K562 (cell line): ENCODE measurements around the gene ARV1. TPM values are rescaled to one million over a fixed set of nuclear protein-coding genes. Genes with fewer than 3 reads are reported as not detected.

Source experiments
- CBFA2T3 ChIP-seq: fragments of 450-650 bp; IDR thresholded peaks from 2 replicates; pipeline ENCODE4 v1.6.1; 2017
- CBFB ChIP-seq: sonication (generic); formaldehyde crosslinking; IDR thresholded peaks from 2 replicates; pipeline ENCODE4 v1.4.0; 2020; ENCODE audit warnings: mild to moderate bottlenecking, missing genetic modification reagents
- FOSL1 ChIP-seq: fragments of 200-800 bp; sonication (Bioruptor generic); conservative IDR thresholded peaks from 2 replicates; pipeline ENCODE4 v1.6.1; 2016; ENCODE audit warnings: missing genetic modification characterization, missing compliant biosample characterization
- HMG20A ChIP-seq: fragments of 450-650 bp; formaldehyde crosslinking; conservative IDR thresholded peaks from 2 replicates; pipeline ENCODE4 v1.4.0; 2020; ENCODE audit warnings: mild to moderate bottlenecking, mixed read lengths
- L3MBTL2 ChIP-seq: fragments of 450-650 bp; IDR thresholded peaks from 2 replicates; pipeline ENCODE4 v1.6.1; 2016; ENCODE audit warnings: mild to moderate bottlenecking, moderate library complexity
- NR2C1 ChIP-seq, 2 experiments: fragments of 450-650 bp; IDR thresholded peaks; 2 replicates each; pipeline ENCODE4 v1.6.1; 2017; ENCODE audit warnings: mild to moderate bottlenecking in 2 of 2, antibody characterized with exemption in 1 of 2, inconsistent platforms in 1 of 2, missing compliant biosample characterization in 1 of 2, missing genetic modification characterization in 1 of 2
- NR2C2 ChIP-seq, 2 experiments: fragments of 200-800 bp in 1 of 2; sonication (Bioruptor generic) in 1 of 2; sonication (generic) in 1 of 2; formaldehyde crosslinking in 1 of 2; IDR thresholded peaks; 2 replicates each; pipeline versions ENCODE4 v1.6.1 to v1.8.0; 2016 to 2022; ENCODE audit warnings: mild to moderate bottlenecking in 1 of 2, missing compliant biosample characterization in 1 of 2, missing genetic modification characterization in 1 of 2, missing genetic modification reagents in 1 of 2
- RB1 ChIP-seq: fragments of 450-650 bp; IDR thresholded peaks from 2 replicates; pipeline ENCODE4 v1.6.1; 2017; ENCODE audit warnings: low read depth, mild to moderate bottlenecking
- ZEB2 ChIP-seq: fragments of 450-650 bp; IDR thresholded peaks from 2 replicates; pipeline ENCODE4 v1.6.1; 2016
- polyA plus RNA-seq, 8 experiments: library from polyadenylated mRNA; depleted of rRNA in 4 of 8; stranded (reverse) in 5 of 8; unstranded in 3 of 8; fragments of >200 nt; fragmentation: Nextera tagmentation in 2 of 8; fragmentation: Illumina TruSeq in 1 of 8; extraction: Ambion mirVana in 2 of 8; extraction: Trizol in 1 of 8; gene quantifications; 2 replicates each; pipeline versions ENCODE4 v1.2.1 to v1.2.3, GENCODE V29; 2011 to 2014; ENCODE audit warnings: inconsistent platforms in 1 of 8, missing spikeins in 1 of 8
- total RNA-seq, 7 experiments: library from RNA; depleted of rRNA in 6 of 7; stranded (reverse); fragments of >200 nt in 6 of 7; fragmentation: Illumina TruSeq in 2 of 7; extraction: Trizol in 2 of 7; gene quantifications; 2 replicates each; pipeline versions ENCODE4 v1.2.1 to v1.2.3, GENCODE V29; 2011 to 2021; ENCODE audit warnings: low replicate concordance in 1 of 7
- TF ChIP-seq, protein P1 (sequence below): fragments of 150-350 bp; IDR thresholded peaks from 2 replicates; pipeline ENCODE4 v1.6.1; 2014; ENCODE audit warnings: low read depth, mild to moderate bottlenecking, low read length, borderline replicate concordance
- TF ChIP-seq, protein P2 (sequence below): fragments of 200-800 bp; sonication (Bioruptor generic); IDR thresholded peaks from 2 replicates; pipeline ENCODE4 v1.6.1; 2016; ENCODE audit warnings: missing genetic modification characterization, missing compliant biosample characterization
- TF ChIP-seq, protein P3 (sequence below): fragments of 250-450 bp; sonication (Bioruptor Pico); IDR thresholded peaks from 2 replicates; pipeline ENCODE4 v1.4.0; 2020; ENCODE audit warnings: mild to moderate bottlenecking, moderate library complexity
- TF ChIP-seq, protein P4 (sequence below), 2 experiments: fragments of 450-650 bp in 1 of 2; IDR thresholded peaks; 2 replicates each; pipeline ENCODE4 v1.6.1; 2011 to 2017; ENCODE audit warnings: low read depth in 2 of 2, antibody characterized with exemption in 1 of 2, borderline replicate concordance in 1 of 2, low read length in 1 of 2, mild to moderate bottlenecking in 1 of 2, mixed read lengths in 1 of 2; ENCODE audit not compliant: control insufficient read depth in 1 of 2

The ARV1 gene
- total and polyA plus RNA-seq, 9 of the 15 experiments (the other 6 are each of a cell fraction or from before 2014, with no cell fraction given) = 54.8 to 139 (median 74.0) TPM

DNA sequence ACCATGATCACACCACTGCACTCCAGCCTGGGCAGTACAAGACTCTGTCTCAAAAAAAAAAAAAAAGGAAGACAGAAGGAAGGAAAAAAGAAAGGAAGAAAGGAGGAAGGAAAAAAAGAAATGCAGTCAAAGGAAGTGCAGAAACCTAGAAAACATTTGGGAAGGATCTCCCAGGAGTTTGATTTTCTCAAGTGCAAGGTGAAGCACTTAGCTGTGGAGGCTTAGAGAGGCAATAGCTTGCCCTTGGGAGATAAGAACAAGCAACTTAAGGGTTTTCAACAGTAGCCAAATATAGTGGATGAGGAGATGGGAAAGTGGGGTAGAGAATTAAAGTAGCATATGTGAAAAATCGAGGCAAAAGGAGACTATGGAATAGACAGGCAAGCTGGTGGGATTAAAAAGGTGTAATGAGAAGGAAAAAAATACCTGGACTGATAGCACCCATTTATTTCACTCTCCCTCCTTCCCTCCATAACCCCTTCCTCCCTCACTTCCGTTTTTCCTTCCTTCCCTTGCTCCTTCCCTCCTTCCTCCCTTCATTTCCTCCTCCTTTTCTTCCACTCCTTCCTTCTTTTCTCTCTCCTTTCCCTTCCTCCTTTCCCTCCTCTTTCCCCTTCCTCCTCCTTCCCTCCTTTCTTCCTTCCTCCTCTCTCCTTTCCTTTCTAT, 68.0 kb downstream of the ARV1 start (continued):
- TF ChIP-seq, protein P1, sequence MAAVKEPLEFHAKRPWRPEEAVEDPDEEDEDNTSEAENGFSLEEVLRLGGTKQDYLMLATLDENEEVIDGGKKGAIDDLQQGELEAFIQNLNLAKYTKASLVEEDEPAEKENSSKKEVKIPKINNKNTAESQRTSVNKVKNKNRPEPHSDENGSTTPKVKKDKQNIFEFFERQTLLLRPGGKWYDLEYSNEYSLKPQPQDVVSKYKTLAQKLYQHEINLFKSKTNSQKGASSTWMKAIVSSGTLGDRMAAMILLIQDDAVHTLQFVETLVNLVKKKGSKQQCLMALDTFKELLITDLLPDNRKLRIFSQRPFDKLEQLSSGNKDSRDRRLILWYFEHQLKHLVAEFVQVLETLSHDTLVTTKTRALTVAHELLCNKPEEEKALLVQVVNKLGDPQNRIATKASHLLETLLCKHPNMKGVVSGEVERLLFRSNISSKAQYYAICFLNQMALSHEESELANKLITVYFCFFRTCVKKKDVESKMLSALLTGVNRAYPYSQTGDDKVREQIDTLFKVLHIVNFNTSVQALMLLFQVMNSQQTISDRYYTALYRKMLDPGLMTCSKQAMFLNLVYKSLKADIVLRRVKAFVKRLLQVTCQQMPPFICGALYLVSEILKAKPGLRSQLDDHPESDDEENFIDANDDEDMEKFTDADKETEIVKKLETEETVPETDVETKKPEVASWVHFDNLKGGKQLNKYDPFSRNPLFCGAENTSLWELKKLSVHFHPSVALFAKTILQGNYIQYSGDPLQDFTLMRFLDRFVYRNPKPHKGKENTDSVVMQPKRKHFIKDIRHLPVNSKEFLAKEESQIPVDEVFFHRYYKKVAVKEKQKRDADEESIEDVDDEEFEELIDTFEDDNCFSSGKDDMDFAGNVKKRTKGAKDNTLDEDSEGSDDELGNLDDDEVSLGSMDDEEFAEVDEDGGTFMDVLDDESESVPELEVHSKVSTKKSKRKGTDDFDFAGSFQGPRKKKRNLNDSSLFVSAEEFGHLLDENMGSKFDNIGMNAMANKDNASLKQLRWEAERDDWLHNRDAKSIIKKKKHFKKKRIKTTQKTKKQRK = no peak
- TF ChIP-seq ZEB2 (peak; percentile 76), CBFA2T3 (peak; percentile 74), FOSL1 (tag) (no peak), HMG20A (CRISPR knock-in tag) (0 out of 2 replicates have a peak, but pooled peaks have one; percentile 43), L3MBTL2 (no peak), CBFB (CRISPR knock-in tag) (no peak), NR2C1 (IDR thresholded peaks at IDR 0.05) (no peak), NR2C1 (tag; IDR thresholded peaks at IDR 0.05) (peak; percentile 46; the same call in 1 of the 2 replicates), NR2C2 (CRISPR knock-in tag; IDR thresholded peaks at IDR 0.05) (no peak), NR2C2 (tag; IDR thresholded peaks at IDR 0.05) (no peak), RB1 (no peak)
- TF ChIP-seq, protein P2, sequence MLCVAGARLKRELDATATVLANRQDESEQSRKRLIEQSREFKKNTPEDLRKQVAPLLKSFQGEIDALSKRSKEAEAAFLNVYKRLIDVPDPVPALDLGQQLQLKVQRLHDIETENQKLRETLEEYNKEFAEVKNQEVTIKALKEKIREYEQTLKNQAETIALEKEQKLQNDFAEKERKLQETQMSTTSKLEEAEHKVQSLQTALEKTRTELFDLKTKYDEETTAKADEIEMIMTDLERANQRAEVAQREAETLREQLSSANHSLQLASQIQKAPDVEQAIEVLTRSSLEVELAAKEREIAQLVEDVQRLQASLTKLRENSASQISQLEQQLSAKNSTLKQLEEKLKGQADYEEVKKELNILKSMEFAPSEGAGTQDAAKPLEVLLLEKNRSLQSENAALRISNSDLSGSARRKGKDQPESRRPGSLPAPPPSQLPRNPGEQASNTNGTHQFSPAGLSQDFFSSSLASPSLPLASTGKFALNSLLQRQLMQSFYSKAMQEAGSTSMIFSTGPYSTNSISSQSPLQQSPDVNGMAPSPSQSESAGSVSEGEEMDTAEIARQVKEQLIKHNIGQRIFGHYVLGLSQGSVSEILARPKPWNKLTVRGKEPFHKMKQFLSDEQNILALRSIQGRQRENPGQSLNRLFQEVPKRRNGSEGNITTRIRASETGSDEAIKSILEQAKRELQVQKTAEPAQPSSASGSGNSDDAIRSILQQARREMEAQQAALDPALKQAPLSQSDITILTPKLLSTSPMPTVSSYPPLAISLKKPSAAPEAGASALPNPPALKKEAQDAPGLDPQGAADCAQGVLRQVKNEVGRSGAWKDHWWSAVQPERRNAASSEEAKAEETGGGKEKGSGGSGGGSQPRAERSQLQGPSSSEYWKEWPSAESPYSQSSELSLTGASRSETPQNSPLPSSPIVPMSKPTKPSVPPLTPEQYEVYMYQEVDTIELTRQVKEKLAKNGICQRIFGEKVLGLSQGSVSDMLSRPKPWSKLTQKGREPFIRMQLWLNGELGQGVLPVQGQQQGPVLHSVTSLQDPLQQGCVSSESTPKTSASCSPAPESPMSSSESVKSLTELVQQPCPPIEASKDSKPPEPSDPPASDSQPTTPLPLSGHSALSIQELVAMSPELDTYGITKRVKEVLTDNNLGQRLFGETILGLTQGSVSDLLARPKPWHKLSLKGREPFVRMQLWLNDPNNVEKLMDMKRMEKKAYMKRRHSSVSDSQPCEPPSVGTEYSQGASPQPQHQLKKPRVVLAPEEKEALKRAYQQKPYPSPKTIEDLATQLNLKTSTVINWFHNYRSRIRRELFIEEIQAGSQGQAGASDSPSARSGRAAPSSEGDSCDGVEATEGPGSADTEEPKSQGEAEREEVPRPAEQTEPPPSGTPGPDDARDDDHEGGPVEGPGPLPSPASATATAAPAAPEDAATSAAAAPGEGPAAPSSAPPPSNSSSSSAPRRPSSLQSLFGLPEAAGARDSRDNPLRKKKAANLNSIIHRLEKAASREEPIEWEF (CRISPR knock-in tag) = no peak
- TF ChIP-seq, protein P3, sequence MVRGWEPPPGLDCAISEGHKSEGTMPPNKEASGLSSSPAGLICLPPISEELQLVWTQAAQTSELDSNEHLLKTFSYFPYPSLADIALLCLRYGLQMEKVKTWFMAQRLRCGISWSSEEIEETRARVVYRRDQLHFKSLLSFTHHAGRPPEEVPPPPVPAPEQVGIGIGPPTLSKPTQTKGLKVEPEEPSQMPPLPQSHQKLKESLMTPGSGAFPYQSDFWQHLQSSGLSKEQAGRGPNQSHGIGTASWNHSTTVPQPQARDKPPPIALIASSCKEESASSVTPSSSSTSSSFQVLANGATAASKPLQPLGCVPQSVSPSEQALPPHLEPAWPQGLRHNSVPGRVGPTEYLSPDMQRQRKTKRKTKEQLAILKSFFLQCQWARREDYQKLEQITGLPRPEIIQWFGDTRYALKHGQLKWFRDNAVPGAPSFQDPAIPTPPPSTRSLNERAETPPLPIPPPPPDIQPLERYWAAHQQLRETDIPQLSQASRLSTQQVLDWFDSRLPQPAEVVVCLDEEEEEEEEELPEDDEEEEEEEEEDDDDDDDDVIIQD (CRISPR knock-in tag) = 0 out of 2 replicates have a peak, but pooled peaks have one; percentile 56
- TF ChIP-seq, protein P4, sequence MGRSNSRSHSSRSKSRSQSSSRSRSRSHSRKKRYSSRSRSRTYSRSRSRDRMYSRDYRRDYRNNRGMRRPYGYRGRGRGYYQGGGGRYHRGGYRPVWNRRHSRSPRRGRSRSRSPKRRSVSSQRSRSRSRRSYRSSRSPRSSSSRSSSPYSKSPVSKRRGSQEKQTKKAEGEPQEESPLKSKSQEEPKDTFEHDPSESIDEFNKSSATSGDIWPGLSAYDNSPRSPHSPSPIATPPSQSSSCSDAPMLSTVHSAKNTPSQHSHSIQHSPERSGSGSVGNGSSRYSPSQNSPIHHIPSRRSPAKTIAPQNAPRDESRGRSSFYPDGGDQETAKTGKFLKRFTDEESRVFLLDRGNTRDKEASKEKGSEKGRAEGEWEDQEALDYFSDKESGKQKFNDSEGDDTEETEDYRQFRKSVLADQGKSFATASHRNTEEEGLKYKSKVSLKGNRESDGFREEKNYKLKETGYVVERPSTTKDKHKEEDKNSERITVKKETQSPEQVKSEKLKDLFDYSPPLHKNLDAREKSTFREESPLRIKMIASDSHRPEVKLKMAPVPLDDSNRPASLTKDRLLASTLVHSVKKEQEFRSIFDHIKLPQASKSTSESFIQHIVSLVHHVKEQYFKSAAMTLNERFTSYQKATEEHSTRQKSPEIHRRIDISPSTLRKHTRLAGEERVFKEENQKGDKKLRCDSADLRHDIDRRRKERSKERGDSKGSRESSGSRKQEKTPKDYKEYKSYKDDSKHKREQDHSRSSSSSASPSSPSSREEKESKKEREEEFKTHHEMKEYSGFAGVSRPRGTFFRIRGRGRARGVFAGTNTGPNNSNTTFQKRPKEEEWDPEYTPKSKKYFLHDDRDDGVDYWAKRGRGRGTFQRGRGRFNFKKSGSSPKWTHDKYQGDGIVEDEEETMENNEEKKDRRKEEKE (IDR thresholded peaks at IDR 0.05; ENCODE audit: borderline replicate concordance in 1 of 2, control insufficient read depth in 1 of 2, low read depth in 2 of 2, low read length in 1 of 2) = no peak; a peak in 1 of 4 replicates
